HFF-Myc (cell line): ENCODE measurements around the gene ACAD11.
A peak's percentile ranks its signal among the peaks of the same experiment; 100 is the strongest.

ENCODE experiments used
- DNase-seq: peaks from one replicate; pipeline ENCODE4 v3.0.0-alpha.2; 2011; ENCODE audit warnings: low read depth; ENCODE audit errors: extremely low read depth
- H3K4me3 ChIP-seq: replicated peaks from 2 replicates; pipeline ENCODE4 v1.5.1; 2011; ENCODE audit warnings: low read depth, mild to moderate bottlenecking, control low read depth, low read length
- TF ChIP-seq, protein P1 (sequence below): IDR thresholded peaks from 2 replicates; pipeline ENCODE4 v1.5.1; 2012; ENCODE audit warnings: mild to moderate bottlenecking, low read depth, low read length, control low read depth; ENCODE audit errors: missing control alignments

The ACAD11 gene

DNA sequence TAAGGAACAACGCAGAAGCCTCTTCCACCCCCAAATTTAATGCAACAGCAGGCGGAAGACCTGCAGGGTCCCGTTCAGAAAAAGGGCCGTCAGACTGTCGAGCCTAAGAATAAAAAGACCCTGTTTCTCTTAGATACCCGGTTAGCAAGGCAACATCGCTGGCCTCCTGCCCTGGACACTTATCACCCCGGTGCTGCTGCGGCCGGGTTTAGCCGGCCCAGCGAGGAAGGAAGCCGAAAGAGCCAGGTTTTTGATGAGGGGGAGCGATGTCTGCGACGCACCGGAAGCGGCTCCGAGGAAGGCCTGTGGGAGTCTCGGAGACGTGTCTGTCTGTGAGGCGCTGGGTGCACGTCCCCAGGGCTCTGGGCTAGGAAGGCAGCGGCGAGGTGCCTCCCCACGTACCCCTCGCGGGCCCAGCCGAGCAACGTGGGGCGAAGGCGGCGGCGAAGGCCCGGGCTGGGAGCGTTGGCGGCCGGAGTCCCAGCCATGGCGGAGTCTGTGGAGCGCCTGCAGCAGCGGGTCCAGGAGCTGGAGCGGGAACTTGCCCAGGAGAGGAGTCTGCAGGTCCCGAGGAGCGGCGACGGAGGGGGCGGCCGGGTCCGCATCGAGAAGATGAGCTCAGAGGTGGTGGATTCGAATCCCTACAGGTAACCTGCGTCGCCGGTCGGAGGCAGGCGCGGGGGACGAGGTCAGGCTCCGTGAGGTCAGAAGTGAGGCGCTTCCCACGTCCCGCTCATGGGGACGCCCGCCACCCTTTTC is 622 bp upstream of the ACAD11 start, which contains the start of gene UBA5:
TSS of gene UBA5 (plus strand) at position 278 of the 759 bp plus-strand sequence. CDS start at position 487, 209 bp downstream.
- peak; percentile 16 for DNase-seq
- TF ChIP-seq, protein P1, sequence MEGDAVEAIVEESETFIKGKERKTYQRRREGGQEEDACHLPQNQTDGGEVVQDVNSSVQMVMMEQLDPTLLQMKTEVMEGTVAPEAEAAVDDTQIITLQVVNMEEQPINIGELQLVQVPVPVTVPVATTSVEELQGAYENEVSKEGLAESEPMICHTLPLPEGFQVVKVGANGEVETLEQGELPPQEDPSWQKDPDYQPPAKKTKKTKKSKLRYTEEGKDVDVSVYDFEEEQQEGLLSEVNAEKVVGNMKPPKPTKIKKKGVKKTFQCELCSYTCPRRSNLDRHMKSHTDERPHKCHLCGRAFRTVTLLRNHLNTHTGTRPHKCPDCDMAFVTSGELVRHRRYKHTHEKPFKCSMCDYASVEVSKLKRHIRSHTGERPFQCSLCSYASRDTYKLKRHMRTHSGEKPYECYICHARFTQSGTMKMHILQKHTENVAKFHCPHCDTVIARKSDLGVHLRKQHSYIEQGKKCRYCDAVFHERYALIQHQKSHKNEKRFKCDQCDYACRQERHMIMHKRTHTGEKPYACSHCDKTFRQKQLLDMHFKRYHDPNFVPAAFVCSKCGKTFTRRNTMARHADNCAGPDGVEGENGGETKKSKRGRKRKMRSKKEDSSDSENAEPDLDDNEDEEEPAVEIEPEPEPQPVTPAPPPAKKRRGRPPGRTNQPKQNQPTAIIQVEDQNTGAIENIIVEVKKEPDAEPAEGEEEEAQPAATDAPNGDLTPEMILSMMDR, result no peak
- peak within 1 kb of the TSS; percentile 82 for H3K4me3 ChIP-seq

DNA sequence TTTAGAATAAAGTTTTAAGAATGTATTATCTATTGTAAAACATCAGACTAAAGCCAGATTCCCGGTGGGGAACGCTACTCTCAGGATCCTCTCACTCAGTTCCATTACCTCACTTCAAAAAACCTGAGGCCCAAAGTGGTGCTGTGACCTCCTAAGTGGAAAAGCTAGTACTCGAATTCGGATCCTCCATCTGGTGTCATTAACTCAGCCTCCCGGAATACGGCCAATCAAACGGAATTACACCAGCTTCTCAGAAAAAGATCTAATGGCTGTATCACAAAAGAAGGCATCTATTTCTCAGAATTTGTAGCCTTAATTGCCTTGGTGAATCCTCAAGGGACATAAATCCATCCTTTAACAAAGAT is 627 bp downstream of the ACAD11 start:
- H3K4me3 ChIP-seq, result peak overlapping the region; percentile 82
- no peak for DNase-seq
- TF ChIP-seq, protein P1, result no peak

DNA sequence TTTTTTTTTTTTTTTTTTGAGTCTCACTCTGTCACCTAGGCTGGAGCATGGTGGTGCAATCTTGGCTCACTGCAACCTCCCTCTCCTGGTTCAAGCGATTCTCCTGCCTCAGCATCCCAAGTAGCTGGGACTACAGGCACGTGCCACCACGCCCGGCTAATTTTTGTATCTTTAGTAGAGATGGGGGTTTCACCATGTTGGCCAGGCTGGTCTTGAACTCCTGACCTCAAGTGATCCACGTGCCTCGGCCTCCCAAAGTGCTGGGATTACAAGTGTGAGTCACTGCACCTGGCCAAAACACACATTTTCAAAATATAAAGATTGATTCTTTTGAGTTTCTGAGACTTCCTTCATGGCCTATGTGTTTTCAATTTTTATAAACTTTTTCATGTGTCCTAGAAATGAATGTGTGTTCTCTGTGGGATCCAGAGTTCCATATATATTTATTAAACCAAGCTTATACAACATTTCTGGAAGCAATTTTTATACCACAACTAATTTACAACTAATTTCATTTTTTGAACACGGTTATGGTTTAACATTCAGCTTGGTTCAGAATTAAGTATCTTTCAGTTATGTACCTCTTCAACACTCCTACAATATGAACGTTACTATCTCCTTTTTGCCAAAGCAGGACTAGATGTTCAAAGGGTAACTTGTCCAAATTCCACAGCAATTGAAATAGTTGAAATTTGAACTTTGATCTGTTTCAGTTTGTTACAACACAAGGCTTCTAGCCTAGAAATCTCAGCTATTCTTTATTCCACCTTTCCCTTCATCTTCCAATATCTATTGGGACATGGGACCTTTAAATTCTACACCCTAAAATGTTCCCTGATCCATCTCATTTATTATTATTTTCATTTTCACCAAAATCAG is 1.5 kb downstream of the ACAD11 start:
- H3K4me3 ChIP-seq, result peak overlapping the region; percentile 82
- no peak for DNase-seq
- TF ChIP-seq, protein P1, result no peak

DNA sequence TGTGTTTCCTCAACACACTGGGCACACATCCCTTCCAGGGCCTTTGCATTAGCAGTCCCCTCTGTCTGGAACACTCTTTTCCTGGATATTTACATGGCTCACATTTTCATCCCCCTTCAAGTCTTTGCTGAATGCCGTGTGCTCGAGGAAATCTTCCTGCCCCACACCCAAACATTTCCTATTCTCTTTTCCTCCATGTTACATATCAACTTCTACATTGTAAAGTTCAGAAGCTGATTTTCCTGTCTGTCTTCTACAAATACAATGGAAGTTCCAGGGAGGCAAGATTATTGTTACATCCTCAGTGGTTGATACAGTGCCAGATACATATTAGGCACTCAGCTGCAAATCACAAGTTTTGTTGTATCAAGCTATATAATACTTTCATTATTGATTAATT is 4.1 kb downstream of the ACAD11 start:
- DNase-seq, result no peak
- TF ChIP-seq, protein P1, result no peak
- H3K4me3 ChIP-seq, result no peak overlapping the region

DNA sequence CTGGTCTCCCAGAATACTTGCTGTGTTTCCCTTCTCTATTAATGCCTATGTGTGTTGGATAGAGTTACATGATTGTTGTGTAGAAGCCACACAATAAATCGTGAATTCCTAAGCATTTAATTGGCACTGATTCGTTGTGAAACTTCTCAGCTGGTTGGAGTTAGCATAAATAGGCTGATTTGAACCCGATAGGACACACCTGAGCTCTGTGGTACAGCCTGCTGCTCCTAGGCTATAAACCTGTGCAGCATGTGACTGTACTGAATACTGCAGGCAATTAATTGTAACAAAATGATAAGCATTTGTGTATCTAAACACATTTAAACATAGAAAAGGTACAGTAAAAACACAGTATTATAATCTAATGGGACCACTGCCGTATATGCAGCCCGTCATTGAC is 4.9 kb downstream of the ACAD11 start:
- no peak overlapping the region for H3K4me3 ChIP-seq
- TF ChIP-seq, protein P1, result no peak
- DNase-seq, result no peak

DNA sequence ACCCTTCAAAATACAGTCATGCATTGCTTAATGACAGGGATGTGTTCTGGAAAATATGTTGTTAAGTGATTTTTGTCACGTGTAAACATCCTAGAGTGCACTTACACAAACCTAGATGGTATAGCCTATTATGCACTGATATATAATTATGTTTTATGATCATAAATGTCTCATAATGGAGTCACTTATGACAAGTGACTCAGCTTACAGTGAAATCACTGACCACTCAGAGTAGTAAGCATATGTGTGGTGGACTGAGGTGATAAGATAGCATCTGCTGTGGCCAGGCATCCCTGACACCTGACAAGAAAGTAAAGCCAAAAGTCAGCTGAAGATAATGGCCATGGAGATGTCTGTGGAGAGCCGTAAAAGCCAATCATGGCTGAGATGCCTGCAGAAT is 5.4 kb downstream of the ACAD11 start:
- no peak overlapping the region for H3K4me3 ChIP-seq

More for the DNA sequence above, 5.4 kb downstream of the ACAD11 start:
- no peak for DNase-seq
- TF ChIP-seq, protein P1, result no peak
